HG03521 (cell line): Measurements from ENCODE around the gene TNFRSF4.
"Not testable (repeated sequence)": the region's sequence is repeated elsewhere in the genome, so short reads cannot be mapped to it uniquely, and the experiment has no call there.

Source experiments
- ATAC-seq: cut with Tn5 transposase; IDR thresholded peaks from one replicate; pipeline ENCODE4 v1.9.1; 2021; ENCODE audit warnings: mild to moderate bottlenecking, moderate library complexity; ENCODE audit not compliant: unreplicated experiment

Gene TNFRSF4

DNA sequence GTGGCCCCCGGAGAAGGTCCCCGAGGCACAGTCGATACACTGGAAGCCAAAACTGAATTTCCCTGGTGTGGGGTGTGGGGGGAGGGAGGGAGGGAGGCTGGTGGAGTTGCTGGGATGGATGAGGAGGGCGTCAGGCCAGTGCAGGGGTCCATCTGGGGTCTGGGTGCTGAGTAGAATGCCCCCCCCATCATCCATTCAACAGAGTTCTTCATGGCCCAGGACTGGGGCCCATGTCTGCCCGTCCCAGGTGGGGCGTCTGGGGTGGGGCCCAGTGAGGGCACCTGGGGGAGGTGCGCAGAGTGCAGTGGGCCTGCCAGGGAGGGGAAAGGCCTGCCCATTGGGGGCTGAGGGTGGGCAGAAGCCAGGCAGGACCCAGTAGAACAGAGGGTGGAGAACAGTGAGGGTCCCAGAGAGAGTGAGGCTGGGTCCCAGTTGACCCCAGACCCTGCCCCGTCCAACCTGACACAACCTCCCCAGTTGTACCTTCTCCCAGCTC is 9.5 kb downstream of the TNFRSF4 start:
- no peak for ATAC-seq

DNA sequence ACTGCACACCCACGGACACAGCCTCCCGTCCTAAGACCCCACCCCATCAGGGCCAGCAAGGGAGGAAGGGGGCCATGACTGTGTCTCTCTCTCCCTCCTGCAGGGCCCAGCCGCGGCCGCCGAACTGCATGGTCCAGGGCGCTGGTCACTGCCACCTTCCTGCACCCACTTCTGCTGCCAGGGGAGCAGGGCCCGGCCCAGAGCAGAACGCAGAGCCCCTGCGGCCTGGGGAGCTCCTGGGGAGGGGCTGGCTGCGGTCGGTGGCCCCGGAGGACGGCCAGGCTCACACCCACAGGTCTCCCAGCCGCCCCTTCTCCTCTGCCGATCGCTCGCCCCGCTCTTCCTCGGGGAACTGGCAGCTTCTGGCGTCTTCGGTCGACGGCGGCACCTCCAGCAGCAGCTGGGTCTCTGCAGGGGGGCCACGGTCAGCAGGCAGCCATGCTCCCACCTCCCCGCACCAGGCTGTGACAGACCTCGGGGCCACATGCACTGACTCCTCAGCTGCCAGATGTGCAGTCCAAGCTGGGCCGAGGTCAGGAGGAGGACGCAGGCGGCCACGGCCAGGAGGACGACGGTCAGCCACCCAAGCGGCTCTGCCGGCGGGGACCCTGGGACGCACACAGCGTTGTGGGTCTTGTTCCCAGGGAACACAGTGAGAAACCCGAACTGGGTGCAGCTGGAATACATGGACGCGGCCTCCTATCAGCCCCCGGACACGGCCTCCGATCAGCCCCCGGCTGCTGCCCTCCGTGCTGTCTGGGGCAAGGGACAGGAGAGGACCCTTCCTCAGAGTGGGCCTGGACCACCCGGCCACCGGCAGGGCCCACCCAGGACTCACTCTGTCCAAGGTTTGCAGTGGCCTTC is 10.2 kb downstream of the TNFRSF4 start:
- no peak for ATAC-seq

GRCh38 chr1:1202831-1203560 is 11.0 kb downstream of the TNFRSF4 start:
- ATAC-seq, result no peak

DNA sequence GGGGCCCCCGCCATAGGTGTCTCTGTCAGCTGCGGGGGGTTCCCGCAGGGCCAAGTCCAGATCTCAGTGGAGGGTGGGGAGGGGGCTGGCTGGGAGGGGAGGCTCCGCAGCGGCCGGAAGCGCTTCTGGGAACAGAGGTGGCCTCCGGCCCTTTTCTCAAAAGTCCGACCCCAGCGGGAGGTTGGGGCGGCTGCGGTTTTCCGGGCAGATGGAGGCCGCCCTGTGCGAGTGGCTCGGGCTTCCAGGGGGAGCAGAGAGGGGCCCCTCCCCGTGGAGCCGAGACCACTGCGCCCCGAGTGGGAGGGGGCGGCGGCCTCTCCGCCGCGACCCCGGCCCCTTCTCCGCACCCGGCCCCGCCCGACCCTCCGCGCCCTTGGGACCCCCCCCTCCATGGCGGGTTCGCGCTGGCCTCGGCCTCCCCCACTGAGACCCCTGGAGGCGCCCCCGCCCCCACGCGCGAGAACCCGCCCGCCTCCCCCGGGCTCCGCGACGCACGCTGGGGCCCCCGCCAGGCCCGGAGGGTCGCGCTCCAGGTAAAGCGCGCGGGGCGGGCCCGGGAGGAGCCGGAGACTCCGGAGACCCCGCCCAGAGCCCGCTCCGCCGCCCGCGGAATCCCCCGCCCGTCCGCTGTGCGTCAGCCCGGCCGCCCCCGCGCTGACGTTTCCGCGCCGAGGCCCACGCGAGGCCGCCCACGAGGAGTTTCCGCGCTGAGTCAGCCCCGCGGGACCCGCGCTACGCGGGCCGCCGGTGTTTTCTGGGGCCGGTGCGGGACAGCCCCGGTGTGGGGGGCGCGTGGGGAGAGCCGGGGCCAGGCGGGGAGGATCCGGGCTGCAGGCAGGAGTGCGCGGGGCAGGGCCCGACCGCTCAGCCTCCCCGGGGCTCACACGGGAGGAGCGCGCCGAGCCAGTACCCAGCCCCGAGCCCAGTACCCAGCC is 12.8 kb downstream of the TNFRSF4 start:
- ATAC-seq, result no peak

GRCh38 chr1:1199961-1200875 is 13.7 kb downstream of the TNFRSF4 start:
- no peak for ATAC-seq

- ATAC-seq, result no peak
These were observed 14.6 kb downstream of the TNFRSF4 start for GRCh38 chr1:1199141-1199960.

DNA sequence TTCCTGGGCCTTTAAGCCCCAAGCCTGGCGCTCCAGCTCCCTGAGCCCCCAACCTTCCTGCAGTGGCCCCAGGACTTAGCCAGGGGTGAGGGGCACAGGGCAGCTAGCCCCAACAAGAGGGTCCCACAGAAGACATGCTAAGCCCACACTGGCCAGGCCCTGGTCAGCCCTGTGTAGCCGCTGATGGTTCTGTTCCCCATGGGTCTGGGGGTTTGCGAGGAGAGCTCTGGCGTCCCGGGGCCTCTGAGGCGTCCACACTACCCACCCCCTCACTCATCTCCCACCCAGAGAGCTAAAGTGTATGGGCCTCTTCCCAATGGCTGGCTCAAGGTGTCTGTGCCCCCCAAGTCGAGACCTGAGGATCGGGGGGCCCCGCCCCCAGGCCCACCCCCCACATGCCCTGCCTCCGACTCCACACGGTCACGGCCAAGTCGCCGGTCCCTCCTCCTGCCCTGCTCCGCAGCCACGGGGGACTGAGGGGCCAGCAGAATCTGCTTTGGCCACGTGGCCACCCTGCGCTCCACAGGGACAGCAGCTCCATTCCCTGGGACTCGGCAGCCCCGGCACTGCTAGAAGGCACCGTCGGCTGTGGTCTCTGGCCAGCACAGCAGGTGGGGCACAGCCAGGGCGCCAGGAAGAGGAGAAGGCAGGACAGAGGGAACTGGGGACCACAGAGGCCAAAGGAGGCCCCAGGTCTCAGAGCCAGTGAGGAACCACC is 15.4 kb downstream of the TNFRSF4 start:
- no peak for ATAC-seq

- no peak for ATAC-seq
These were observed 16.2 kb downstream of the TNFRSF4 start for GRCh38 chr1:1197551-1198422.

GRCh38 chr1:1197188-1197500 is 16.8 kb downstream of the TNFRSF4 start:
- ATAC-seq, result no peak

- no peak for ATAC-seq
These were observed 17.3 kb downstream of the TNFRSF4 start for GRCh38 chr1:1196431-1197187.

GRCh38 chr1:1195726-1196125 is 18.2 kb downstream of the TNFRSF4 start:
- ATAC-seq, result not testable (repeated sequence)

- no peak for ATAC-seq
These were observed 19.2 kb downstream of the TNFRSF4 start for GRCh38 chr1:1194723-1195122.

- ATAC-seq, result no peak
These were observed 22.2 kb downstream of the TNFRSF4 start for GRCh38 chr1:1191734-1192133.

- ATAC-seq, result no peak
These were observed 24.8 kb downstream of the TNFRSF4 start for GRCh38 chr1:1189111-1189510.

DNA sequence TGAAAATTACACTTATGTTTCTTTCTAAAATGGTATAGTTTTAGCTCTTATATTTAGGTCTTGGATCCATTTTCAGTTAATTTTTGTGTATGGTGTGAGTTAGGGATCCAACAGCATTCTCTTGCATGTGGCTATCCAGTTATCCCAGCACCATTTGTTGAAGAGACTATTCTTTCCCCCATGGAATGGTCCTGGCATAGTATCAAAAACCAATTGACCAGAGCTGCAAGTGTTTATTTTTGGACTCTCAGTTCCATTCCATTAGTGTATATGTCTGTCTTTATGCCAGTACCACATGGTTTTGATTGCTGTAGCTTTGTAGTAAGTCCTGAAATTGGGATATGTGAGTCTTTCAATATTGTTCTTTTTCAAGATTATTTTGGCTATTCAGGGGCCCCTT is 26.0 kb downstream of the TNFRSF4 start:
- no peak for ATAC-seq

GRCh38 chr1:1185101-1185765 is 28.7 kb downstream of the TNFRSF4 start:
- ATAC-seq, result no peak
